NCI-H510A treated with DMSO at 0.1 percent for 48 hours (cell line): ENCODE results near the gene KMT2B.

Experiments
- DNase-seq: peaks from one replicate; lab custom pipeline; 2025; lab: John Stamatoyannopoulos, UW

Gene KMT2B

DNA sequence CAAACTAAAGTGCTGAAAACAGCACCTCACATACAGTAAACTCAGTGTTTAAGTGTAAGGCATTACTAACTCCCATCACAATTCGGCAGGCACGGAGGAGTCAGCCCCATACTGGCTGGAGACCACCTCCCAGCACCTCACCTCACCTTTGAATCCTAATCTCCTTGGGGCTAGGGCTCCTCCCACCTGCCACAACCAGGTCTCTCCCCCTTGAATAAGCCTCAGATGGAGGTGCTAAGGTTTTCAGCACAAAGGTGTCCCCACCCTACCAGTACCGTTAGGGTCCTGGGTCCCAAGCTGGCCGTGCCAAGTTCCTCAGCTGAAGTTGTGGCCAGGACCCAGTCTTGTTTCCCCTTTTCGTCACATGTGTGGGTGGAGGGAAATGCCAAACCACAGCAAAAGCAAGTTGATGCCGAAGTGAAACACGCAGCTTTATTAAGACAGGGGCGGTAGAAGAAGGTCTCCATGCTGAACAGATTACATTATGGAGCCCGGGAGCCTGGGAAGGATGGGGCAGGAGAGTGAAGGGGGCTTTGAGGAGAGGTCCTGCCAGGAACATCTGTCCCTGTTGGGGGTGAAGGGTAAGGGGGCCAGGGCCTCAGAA, 24.4 kb downstream of the KMT2B start, which contains the start of gene IGFLR1:
TSS of gene IGFLR1 (minus strand) at position 332 of the 604 bp plus-strand sequence. CDS start 1,272 bp downstream, outside the sequence.
- DNase-seq: no peak

DNA sequence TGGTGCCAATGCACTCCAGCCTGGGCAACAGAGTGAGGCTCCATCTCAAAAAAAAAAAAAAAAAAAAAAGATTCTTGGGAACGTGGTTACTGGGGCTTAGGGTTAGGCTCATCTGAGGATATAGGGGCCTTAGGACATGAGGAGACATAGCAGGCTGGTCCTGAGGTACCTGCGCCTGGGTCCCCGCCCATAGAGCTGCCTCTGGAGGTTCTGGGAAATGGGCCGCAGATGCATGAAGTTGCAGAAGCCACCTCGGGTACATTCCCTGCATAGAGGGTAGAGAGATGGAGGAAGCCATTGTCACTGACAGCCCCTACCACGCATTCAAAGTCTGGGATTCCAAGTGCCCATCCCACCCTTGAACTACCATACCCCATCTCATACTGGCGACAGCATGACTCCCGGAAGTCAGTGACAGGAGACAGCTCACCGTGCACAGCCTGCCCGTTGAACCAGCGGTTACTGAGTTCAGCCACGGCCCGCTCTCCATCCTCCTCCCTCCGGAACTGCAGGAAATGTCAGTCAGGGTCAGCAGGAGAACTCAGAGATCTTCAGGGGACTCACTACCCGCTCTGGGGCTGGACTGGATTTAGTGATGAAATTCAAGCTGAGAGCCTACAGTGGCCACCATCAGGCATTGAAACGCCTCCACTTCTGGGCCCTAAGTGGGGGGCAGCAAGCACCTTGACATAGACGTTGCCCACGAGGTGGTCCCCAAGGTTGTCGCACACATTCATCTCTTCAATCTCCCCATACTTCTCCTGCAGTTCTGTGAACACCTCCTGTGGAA, 26.0 kb downstream of the KMT2B start:
- DNase-seq: no peak

DNA sequence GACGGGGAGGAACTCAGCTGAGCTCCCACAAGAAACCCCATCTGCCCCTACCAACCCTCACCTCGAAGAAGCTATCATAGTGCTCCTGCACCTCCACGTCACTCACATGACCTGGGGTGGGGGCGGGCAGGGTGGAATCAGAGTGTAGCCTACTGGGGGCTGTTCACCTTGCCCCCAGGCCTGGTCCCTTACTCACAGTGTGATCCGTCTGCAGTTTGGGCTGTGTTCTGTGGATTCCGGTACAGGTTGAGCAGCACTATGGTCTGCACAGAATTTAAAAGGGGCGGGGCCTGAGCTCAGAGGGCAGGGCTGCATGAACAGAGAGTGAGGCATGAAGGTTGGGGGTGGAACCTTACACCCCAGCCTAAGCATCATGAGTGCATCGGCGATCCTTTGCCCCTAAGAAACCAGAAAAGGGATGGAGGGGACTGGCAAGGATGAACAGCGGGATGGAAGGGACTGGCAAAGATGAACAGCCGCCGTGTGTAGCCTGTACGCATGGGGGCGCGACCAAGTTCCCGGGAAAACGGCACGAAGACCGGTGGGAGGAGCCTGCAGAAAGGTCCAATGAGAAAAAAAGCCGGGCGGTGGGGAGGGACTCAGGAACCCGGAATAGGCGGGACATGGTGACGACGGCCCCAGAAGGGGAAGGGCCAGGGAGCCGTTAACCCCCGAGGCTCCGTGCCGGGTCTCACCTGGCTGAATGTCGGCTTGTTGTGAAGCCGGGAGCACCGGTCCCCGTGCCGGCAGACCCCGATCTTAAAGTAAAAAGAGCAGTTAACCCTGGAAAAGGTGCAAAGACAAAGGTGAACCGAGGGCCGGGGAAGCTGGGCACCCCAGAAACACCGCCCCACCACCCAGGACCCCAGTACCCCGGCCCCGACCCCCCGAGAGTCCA, 26.9 kb downstream of the KMT2B start:
- peak; percentile 93 for DNase-seq

DNA sequence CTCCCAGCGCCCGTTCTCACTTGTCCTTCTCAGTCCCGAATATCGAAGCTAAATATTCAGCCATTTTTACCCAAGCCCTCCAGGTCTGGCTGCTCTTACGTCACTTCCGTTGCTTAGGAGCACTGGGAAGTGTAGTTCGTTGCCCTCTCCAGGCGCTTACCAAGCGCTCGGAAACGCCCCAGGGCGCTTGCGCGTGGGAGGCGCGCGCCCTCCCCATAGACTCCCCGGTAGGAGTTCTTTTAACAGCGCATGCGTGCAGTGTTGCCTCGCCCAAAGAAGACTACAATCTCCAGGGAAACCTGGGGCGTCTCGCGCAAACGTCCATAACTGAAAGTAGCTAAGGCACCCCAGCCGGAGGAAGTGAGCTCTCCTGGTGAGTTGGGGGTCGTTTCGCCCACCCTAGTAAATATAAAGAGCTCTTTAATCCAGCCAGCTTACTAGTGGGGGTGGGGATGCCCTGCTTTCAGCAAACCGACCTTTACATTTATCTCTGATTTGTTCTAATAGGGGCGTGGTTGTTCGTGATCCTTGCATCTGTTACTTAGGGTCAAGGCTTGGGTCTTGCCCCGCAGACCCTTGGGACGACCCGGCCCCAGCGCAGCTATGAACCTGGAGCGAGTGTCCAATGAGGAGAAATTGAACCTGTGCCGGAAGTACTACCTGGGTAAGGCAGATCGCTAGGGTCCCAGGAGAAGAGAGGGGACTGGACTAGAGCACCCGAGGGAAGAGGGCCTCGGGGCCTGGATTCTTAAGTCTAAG, 27.7 kb downstream of the KMT2B start, which contains the start of the genes PSENEN and U2AF1L4:
TSS of gene PSENEN (plus strand) at position 324 of the 759 bp plus-strand sequence. CDS start at position 604, 280 bp downstream.
TSS of gene U2AF1L4 (minus strand) at position 91 of the 759 bp plus-strand sequence. CDS start at position 64, 27 bp downstream.
- DNase-seq: peak; percentile 97

DNA sequence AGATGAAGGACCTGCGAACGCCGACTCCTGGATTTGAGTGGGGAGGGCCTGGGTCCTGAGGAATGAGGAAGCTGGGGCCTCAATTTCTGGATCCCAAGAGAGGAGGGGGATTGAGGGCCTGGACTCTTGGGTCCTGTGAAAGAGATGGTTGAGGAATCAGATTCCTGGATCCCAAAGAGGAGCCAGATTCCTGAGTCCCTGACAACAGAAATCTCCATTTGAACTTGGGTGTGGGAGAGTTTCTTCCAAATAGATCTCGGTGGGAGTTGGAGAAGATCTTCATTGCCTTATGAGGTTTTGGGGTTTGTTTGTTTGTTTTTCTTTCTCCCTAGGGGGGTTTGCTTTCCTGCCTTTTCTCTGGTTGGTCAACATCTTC, 28.3 kb downstream of the KMT2B start:
- DNase-seq: no peak

DNA sequence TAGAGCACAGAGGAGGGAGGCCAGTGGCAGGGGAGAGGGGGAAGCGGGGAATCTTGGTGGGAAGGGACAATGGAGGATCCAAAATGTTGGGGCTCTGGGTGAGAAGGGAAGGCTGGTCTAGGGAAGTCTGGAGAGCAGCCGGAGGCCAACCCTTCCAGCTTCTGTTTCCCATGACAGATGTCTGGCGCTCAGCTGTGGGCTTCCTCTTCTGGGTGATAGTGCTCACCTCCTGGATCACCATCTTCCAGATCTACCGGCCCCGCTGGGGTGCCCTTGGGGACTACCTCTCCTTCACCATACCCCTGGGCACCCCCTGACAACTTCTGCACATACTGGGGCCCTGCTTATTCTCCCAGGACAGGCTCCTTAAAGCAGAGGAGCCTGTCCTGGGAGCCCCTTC, 28.7 kb downstream of the KMT2B start:
- DNase-seq: no peak

DNA sequence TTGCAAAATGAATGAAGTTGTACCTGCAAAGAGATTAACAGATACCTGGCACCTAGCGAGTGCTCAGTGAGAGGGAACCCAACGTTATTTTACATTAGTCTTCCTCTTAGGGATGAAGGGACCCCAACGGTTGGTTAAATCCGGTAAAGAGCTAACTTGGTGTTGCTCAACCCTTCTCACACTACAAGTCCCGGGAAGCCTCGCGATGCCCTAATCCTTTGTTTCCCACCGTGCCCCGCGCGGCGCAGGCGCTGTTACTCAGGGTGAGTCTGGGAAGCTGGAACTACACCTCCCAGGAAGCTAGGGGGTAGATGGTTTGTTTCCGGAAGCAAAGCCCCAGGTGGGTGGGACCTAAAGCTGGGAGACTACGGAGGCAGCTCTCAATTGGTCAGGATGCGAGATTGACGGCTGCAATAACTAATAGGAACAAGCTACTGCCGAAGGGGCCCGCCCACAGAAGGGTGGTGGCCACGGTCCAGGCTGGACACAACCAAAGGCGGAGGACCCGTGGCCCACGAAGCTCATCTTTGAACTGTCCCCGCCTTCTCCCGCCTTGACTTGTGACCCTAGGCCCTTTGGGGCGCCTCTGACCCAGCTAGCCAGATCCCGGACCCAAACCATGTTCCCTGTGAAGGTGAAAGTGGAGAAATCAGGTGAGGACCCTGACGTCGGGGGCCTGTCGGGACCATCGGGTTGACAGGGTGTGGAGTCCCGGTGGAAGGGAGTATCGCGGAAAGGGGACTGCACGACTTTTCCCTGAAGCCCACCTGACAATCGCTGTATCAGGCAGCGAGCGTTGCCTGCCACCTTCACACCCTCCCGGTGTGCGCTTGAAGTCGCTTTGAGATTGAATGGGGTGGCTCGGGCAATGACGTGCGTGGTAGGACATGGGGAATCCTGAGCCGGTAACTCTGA, 30.6 kb downstream of the KMT2B start, which contains the start of gene LIN37:
TSS of gene LIN37 (plus strand) at position 471 of the 915 bp plus-strand sequence. CDS start at position 620, 149 bp downstream.
- DNase-seq: peak; percentile 98

DNA sequence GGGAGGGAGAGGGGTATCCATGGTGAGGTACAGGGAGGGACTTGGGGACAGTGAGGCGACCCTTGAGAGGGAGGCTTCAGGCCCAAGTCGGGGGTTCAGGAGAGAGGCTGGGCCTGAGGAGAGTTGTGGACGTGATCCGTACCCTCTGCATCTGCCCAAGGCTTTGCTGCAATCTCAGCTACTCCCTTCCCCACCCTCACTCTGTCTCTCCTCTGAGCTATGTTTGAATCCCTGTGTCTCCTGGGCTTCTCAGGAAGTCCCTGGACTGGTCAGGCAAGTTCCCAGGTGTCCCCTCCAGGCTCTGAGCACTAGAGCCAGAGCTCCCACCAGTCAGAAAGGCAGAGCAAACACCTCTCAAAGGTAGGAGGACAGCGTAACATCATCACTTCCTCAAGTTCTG, 32.4 kb downstream of the KMT2B start:
- DNase-seq: no peak

DNA sequence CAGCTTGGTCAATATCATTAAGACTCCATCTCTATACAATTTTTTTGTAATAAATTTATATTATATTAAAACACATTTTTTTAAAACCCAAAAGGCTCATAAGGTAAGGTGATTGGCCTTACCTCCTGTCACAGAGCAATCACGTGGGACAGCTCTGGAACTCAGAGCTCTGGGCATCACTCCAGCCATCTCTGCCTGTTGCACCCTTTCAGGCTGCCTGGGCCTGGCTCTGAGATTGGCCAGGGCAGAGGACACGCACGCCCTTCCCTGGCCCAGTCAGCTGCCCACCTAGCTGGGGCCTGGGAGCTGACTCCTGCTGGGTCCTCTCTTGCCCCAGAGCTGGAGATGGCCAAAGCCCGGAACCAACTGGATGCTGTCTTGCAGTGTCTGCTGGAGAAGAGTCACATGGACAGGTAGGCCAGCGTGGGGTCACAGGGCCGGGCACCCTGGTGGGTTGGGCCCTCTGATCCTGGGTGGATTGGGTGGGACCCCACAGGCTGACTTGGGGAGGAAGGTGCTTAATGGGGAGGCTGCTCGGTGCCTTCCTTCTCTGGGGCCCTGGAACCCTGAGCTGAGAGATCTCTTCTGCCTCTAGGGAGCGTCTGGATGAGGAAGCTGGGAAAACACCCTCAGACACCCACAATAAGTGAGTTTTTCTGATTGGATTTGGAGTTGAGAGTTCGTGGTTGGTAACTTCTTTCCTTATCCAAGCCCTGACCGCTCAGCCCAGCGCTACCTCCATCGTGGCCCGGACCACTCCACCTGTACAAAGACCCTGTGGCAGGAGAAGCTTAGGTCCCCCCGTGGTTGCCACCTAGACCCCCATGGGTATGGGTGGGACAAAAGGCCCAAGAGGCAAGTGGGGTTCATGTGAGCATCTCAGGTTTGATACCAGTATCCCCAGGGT, 34.3 kb downstream of the KMT2B start:
- no peak for DNase-seq

DNA sequence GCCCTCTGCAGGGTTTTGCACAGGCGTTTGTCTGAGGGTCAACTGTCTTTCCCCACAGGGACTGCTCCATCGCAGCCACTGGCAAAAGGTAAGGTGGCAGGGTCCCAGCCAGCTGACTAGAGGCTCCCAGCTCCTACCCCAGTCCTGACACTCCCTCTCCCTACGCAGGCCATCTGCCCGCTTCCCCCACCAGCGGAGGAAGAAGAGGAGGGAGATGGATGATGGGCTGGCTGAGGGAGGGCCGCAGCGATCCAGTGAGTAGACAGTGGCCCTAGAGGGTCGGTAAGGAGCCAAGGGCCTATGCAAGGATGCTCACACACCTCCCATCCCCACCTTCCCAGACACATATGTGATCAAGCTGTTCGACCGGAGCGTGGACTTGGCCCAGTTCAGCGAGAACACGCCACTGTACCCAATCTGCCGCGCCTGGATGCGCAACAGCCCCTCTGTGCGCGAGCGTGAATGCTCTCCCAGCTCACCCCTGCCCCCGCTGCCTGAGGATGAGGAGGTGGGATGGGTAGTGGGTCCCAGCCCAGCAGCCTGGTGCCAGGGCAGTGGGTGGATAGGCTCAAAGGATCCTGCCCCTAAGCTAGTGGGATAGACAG, 35.0 kb downstream of the KMT2B start:
- no peak for DNase-seq

DNA sequence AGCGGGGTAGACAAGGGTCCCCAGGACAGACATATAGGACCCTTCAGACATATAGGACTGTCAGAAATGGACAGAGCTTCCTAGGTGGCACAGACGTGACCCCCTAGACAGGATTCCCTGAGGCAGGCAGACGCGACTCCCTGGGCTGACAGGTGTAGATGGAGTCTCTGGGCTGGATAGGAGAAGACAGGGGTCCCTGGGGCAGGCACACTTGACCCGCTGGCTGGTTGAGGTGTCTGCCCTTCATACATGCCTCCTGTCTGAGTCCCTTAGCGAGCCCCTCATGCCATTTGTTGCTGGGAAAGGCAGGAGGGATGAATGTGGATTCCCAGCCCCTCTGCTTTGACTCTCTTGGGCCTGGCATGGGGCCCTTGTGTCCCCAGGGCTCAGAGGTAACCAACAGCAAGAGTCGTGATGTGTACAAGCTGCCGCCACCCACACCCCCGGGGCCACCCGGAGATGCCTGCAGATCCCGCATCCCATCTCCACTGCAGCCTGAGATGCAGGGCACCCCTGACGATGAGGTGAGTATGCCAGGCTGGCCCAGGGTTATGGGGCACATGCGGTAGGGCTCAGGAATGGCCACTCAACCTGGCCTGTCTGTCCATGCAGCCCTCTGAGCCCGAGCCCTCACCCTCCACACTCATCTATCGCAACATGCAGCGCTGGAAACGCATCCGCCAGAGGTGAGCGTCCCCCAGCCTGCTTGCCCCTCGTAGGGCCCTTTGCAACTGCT, 36.0 kb downstream of the KMT2B start:
- DNase-seq: no peak

DNA sequence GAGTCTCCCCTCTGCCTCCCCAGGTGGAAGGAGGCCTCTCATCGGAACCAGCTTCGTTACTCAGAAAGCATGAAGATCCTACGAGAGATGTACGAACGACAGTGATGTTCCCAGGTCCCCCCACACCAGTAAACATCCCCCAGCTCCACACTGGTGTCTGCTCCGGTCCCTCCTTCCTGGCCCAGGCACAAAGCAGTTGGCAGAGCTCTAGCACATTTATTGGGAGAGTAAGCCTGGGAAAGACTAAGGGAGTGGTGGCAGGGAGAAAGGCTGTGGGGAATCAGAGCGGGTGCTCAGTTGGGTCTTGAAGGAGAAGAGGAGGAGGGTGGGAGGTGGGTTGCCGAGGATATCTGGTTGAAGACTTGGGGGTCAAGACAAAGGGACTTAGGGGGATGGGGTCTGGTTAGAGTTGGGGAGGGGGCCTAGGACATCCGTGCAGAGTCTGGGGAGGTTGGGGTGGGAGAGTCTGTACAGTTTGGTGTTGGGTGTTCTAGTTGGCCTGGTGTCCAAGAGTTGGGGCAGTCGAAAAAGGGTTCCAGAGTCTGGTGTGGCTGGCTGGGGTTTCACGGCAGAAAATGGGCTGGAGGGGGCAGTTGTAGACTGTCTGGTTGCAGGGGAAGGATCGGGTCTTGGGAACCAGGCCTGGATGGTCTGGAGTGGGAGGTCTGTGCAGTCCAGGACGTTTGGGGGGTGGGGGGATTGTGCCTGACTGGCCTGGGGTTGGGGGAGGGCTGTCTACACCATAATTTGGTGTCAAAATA, 36.7 kb downstream of the KMT2B start:
- DNase-seq: no peak

DNA sequence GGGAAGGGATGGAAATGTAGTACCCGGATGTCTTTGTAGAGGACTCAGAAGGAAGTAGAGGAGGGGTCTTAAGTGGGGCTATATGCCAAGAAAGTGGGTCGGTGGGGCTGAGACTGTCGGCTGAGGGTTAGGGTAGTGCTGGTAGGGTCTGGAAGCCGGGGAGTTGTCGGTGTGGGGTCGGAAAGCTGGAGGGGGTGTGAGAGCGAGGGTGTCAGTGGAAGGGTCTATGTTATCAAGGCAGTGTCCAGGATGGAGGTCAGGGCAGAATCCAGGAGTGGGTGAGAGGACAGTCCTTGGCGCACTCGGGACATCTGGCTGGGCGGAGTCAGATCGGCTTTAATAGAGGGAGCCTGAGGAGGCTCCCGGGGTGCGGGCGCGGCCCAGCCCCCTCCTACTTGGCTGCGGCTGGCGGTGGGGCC, 37.3 kb downstream of the KMT2B start:
- DNase-seq: no peak

DNA sequence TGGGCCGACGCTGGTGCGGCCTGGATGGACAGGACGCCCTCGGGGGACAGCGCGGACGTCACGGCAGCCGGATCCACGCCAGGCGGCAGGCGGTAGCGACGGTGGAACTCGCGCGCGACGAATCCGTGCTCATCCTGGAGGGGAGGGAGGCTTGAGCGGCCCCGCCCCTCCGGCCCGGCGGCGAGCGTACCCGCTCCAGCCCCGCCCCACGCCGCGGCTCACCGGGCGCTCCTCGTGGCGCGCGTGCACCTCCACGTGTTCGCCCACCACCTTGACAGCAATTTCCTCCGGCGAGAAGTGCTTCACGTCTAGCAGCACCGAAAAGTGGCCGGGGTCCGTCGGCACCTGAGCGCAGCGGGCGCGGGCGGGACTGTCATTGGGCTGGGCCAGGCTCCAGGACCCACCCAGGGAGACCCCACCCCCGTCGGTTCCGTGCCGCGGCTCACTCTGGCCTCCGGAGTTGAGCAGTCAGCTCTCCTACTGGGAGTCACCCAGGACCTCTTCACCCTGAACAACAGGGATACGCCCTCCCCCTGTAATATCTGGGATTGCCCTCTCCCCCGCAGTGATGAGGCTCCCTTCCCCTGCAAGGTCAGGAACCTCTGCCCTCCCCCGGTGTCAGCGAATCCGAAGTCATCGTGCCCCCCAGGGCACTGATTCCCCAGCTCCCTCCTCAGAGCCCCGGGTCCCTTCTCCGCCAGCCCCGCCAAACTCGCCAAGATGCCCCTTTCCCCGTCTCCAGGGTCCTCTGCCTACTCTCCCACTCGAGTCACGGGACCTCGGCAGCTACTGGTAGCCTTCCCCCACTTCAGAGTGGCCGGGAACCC, 38.0 kb downstream of the KMT2B start:
- DNase-seq: no peak

DNA sequence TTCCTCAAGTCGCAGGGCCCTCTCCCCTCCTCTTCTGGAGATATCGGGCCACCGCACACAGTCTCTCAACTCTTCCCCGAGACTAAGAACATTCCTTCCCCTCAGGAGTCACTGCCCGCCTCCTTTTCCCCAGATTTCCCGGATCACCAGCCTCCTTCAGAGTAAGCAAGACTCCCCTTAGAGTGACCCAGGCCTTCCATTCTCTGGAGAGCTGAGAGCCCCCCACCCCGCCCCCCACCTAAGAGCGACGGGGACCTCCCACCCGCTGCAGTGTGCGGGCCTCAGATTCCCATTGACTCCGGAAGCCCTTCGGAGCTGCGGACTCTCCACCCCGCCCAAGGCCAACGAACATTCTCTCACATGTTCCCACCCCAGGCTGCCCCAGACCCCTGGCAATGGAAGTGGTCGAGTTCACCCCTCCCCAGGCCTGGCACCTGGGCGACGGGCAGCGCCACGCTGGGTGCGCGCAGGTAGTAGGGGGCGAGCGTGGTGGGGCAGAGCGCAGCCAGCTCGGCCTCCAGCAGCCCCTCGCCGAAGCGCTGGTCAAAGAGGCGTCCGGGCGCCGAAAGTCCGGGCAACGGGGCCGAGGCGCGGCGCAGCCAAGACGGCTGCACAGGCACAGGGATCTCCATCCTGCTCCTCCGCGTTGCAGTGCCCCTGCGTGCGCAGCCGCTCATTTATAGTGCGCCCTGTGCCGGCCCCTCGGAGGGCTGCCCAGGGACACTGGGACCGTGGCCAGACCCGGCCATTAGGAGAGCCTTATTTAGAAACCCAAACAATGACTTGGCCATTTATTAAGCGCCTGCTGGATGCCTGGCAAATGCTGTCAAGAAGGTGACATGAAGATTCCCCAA, 38.8 kb downstream of the KMT2B start, which contains the start of gene HSPB6:
TSS of gene HSPB6 (minus strand) at position 653 of the 854 bp plus-strand sequence. CDS start at position 632, 21 bp downstream.
- no peak for DNase-seq
